Measurements from ENCODE around the gene SLC36A1. TPM values are rescaled to one million over a fixed set of nuclear protein-coding genes. Genes with fewer than 3 reads are reported as not detected.

Gene SLC36A1
- total RNA-seq, 1 donor from 2014 or later: 19.9 TPM

DNA sequence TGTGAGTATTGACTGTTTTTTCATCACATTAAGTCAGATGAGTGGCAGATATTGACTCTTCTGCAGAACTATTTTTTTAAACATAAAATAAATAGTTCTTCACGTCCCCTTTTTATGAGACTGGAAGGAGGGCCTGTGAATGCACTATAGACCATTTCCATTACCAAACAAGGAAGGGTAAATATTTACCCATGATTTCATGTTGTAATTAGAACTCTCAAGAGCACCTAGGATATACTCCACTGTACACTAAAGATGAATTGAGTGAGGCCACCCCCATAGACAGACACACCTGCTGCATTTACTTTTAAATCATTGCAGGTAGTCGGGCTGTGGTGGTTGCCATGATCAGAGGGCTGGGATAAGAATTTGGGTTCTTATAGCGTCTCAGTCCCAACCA lies 22.6 kb downstream of the SLC36A1 start:
- no peaks in the 10 kb centered on the region for H3K27me3 ChIP-seq
- H3K9me3 ChIP-seq: no peaks in the 10 kb centered on the region
- TF ChIP-seq, protein P1, sequence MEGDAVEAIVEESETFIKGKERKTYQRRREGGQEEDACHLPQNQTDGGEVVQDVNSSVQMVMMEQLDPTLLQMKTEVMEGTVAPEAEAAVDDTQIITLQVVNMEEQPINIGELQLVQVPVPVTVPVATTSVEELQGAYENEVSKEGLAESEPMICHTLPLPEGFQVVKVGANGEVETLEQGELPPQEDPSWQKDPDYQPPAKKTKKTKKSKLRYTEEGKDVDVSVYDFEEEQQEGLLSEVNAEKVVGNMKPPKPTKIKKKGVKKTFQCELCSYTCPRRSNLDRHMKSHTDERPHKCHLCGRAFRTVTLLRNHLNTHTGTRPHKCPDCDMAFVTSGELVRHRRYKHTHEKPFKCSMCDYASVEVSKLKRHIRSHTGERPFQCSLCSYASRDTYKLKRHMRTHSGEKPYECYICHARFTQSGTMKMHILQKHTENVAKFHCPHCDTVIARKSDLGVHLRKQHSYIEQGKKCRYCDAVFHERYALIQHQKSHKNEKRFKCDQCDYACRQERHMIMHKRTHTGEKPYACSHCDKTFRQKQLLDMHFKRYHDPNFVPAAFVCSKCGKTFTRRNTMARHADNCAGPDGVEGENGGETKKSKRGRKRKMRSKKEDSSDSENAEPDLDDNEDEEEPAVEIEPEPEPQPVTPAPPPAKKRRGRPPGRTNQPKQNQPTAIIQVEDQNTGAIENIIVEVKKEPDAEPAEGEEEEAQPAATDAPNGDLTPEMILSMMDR (IDR thresholded peaks at IDR 0.05): no peak
- no peaks in the 10 kb centered on the region for H3K4me1 ChIP-seq
- no peak overlapping the region for H3K4me3 ChIP-seq
- H3K36me3 ChIP-seq: peaks cover 19 to 50% of the 10 kb centered on the region in 2 donors
- DNase-seq (ENCODE audit: low spot score in 2 of 2): no peak
- intact Hi-C loops (cut with DNase I): no loop called here
- no peak overlapping the region for H3K27ac ChIP-seq

DNA sequence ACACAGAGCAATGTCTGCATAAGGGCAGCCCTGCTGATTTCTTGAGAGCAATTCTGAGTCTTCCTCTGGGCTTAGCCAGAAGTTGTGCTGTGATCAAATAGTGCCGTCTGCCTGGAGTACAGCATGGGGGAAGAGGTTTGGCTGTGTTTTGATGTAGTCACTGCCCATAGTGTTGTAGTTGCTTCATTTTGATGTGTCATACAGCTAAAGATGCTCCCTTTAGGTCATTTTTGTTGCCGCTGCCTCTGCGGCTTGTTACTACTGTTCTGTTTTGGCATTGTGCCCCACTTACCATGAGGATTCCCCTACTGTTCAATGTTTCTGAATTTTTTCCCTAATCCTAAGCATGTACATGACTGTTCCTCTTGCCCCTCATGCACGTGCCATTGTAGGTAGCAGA lies 23.0 kb downstream of the SLC36A1 start:
- no peak for DNase-seq (ENCODE audit: low spot score in 2 of 2)
- no peaks in the 10 kb centered on the region for H3K9me3 ChIP-seq
- intact Hi-C loops (cut with DNase I): no loop called here
- no peak overlapping the region for H3K27ac ChIP-seq
- H3K36me3 ChIP-seq: peaks cover 17 to 45% of the 10 kb centered on the region in 2 donors
- TF ChIP-seq, protein P1 (IDR thresholded peaks at IDR 0.05): no peak
- no peak overlapping the region for H3K4me3 ChIP-seq
- no peaks in the 10 kb centered on the region for H3K4me1 ChIP-seq
- no peaks in the 10 kb centered on the region for H3K27me3 ChIP-seq

DNA sequence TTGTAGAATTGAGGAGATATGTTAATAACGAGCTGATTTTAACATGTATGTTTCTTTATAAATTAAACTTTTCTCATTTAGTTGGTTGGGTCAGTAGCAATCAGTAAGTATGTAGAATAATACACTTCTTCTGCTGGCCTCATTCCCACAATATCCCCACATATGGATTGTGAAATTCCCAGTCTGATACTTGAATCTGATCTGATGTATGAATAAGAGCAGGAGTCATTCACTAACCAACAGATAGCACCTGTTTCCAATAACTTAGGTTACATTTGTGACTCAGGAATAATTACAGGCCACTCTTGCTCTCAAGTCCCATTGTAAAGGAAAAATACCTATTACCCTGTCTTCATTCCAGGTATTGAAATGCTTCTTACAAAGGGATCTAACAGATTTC lies 23.9 kb downstream of the SLC36A1 start:
- H3K27me3 ChIP-seq: no peaks in the 10 kb centered on the region
- no peak for DNase-seq (ENCODE audit: low spot score in 2 of 2)
- peaks cover 16 to 42% of the 10 kb centered on the region in 2 donors for H3K36me3 ChIP-seq
- H3K9me3 ChIP-seq: no peaks in the 10 kb centered on the region
- intact Hi-C loops (cut with DNase I): no loop called here
- TF ChIP-seq, protein P1 (IDR thresholded peaks at IDR 0.05): no peak
- no peaks in the 10 kb centered on the region for H3K4me1 ChIP-seq
- H3K27ac ChIP-seq: no peak overlapping the region
- H3K4me3 ChIP-seq: no peak overlapping the region

DNA sequence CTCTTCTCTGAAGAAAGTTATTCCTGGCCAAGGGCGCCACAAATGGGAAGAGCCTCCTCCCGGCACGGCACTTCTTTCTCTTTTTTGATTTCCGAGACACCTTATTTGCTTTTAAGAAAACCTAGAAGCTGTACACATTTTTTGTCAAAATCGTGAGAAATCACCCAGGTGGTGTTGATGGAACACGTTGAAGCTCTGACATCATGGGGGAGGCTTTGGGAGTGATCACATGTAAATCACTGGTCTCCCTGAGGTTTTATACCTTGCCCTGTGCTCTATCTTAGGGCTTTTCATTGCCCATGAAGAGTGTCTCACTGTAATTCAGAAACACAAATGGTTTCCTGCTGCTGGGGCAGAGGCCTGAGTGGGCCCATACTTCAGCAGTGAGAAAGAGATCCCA lies 27.4 kb downstream of the SLC36A1 start:
- H3K36me3 ChIP-seq: peaks cover 25 to 46% of the 10 kb centered on the region in 2 donors
- intact Hi-C loops (cut with DNase I): no loop called here
- no peak for DNase-seq (ENCODE audit: low spot score in 2 of 2)
- no peaks in the 10 kb centered on the region for H3K27me3 ChIP-seq
- TF ChIP-seq, protein P1 (IDR thresholded peaks at IDR 0.05): no peak
- no peak overlapping the region for H3K4me3 ChIP-seq
- no peaks in the 10 kb centered on the region for H3K4me1 ChIP-seq
- no peaks in the 10 kb centered on the region for H3K9me3 ChIP-seq
- H3K27ac ChIP-seq: no peak overlapping the region

DNA sequence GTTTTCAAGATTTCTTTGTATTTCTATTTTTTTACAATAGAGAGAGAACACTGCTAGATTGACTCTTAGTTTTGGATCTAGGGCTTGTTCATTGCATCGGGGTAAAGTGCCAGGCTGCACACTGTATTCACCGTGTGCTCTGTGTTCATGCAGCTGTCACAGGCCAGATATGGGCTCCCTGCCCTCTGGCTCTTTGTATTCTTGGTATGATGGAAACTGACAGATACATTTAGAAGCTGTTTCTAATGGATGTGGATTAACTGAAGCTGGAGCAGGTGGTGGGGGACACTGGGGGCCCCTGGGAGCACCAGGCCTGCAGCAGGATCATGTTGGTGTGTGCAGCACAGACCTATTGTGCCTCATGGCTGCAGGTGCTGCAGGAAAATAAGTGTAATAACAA lies 28.0 kb downstream of the SLC36A1 start:
- Histone ChIP-seq H3K4me1 (no peaks in the 10 kb centered on the region), H3K27ac (no peak overlapping the region), H3K9me3 (no peaks in the 10 kb centered on the region), H3K27me3 (no peaks in the 10 kb centered on the region), H3K36me3 (peaks cover 25 to 44% of the 10 kb centered on the region in 2 donors), H3K4me3 (no peak overlapping the region)
- intact Hi-C loops (cut with DNase I): no loop called here
- TF ChIP-seq, protein P1 (IDR thresholded peaks at IDR 0.05): no peak
- no peak for DNase-seq (ENCODE audit: low spot score in 2 of 2)

DNA sequence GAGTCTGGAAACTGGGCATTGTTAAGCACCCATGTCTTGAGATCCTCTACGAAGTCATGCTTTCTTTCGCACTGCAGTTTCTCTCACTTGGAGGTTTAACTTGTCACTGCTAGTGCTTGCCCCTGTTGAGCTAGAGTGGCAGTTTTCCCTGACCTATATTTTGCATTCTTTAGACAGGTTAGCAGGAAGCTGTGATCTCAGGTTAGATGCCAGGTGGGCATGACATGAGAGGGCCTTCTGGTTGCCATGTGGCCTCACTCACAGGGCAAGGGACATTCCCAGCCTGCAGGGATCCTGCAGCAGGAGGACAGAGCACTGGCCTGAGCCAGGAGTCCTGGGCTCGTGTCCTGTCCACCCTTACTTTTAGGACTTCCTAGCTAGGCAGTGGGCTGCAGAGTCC lies 28.6 kb downstream of the SLC36A1 start:
- intact Hi-C loops (cut with DNase I): no loop called here
- no peaks in the 10 kb centered on the region for H3K27me3 ChIP-seq
- H3K4me1 ChIP-seq: no peaks in the 10 kb centered on the region
- H3K36me3 ChIP-seq: peaks cover 25 to 50% of the 10 kb centered on the region in 2 donors
- H3K27ac ChIP-seq: no peak overlapping the region
- H3K9me3 ChIP-seq: no peaks in the 10 kb centered on the region
- TF ChIP-seq, protein P1 (IDR thresholded peaks at IDR 0.05): no peak
- no peak for DNase-seq (ENCODE audit: low spot score in 2 of 2)
- H3K4me3 ChIP-seq: no peak overlapping the region
